GM21529 (cell line): ENCODE measurements around the gene IGSF21.
"Not testable (repeated sequence)": the region's sequence is repeated elsewhere in the genome, so short reads cannot be mapped to it uniquely, and the experiment has no call there.

ENCODE experiments used
- ATAC-seq: cut with Tn5 transposase; IDR thresholded peaks from one replicate; pipeline ENCODE4 v1.9.1; 2021; ENCODE audit not compliant: unreplicated experiment

Gene IGSF21

DNA sequence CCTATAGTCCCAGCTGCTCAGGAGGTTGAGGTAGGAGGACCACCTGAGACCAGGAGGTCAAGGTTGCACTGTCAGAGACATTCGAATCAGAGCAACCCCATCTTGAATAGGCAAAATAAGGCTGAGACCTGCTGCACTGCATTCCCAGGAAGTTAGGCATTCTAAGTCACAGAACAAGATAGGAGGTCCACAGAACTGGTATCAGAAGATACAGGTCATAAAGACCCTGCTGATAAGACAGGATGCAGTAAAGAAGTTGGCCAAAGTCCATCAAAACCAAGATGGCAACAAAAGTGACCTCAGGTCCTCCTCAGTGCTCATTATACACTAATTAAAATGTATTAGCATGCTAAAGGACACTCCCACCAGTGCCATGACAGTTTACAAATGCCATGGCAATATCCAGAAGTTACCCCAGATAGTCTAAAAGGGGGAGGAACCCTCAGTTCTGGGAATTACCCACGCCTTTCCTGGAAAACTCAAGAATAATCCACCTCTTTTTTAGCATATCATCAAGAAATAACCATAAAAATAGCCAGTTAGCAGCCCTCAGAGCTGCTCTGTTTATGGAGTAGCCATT, 307.9 kb downstream of the IGSF21 start:
- no peak for ATAC-seq

DNA sequence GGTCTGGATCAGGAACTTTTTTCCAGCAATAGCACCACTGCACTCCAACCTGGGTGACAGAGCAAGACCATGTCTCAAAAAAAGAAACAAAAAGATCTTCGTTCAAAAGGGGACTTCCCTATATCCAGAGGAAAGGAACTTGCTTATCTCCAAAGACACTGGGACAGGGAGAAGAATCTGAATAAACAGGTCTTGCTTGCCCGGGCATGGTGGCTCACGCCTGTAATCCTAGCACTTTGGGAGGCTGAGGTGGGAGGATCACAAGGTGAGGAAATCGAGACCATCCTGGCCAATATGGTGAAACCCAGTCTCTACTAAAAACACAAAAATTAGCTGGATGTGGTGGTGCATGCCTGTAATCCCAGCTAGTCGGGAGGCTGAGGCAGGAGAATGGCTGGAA, 308.5 kb downstream of the IGSF21 start:
- ATAC-seq: not testable (repeated sequence)

DNA sequence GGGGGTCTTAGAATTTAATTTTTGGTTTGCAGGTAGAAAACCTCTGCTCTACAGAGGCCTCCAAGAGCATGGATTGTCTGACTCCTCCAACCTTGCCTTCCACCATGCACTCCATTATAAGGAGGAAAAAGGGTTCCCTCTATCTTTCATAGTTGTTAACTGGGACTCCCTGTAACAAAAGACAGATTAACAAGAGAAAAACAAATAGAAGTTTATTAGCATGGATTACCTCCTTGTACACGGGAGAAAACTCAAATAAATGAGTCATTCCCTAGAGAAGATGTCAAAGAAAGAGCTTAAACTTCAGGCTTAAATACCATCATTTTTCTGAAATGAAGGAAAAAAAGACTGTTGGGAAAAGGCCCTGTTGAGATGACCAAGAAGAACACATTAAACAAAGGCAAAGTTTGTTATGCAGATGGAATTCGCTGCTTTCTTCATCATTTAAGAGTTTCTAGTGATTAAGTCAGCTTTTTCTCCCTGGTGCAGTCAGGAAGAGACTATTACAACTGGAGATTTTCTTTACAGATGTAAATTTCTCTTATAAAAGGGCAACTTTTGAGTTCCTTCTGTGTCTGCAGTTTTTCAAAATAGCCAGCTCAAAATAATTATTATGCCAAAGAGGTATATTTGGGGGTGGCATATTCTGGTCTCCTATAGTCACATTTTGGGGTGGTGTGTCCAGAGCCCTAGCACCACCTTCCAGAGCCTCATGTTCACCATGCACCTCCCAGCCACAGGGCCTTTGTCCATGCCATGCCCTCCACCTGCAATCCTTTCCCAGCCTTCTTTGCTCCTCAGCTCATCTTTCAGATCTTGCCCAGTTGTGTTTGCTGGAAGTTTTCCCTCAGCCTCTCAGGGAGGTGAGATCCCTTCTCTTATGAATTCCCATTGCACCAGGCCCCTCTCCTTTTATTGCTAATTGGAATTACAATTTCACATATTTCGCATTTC, 310.0 kb downstream of the IGSF21 start:
- ATAC-seq: no peak

DNA sequence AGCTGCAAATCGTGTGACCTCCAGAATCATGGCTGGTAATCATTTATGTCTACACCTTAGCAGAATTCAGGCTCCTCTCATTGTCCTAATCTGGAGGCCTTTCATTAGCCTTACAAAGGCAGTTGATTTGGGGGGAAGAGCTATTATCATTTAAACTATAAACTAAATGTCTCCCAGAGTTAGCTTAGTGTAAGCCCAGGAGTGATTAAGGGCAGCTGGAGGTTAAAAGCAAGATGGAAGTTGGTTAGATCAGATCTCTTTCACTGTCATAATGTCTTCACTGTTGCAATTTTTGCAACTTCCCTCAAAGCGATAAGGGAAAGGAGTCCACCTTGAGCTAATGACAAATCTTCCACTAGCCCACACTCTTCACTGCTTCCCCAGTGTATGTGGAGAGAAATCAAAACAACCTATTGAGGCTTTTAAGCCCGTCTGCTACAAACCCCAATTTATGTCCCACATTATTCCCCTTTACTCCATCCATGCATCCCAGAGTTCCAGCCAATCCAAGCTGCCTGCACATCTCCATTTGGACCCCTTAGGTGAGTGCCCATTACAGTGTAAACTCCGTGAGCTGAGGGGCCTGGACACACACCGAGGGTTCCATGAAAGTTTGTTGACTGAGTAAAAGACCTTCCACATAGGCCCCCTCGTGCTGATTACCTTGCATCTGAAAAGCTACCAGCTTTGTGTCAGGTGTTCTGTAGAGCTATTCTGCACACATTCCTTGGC, 311.7 kb downstream of the IGSF21 start:
- ATAC-seq: no peak

DNA sequence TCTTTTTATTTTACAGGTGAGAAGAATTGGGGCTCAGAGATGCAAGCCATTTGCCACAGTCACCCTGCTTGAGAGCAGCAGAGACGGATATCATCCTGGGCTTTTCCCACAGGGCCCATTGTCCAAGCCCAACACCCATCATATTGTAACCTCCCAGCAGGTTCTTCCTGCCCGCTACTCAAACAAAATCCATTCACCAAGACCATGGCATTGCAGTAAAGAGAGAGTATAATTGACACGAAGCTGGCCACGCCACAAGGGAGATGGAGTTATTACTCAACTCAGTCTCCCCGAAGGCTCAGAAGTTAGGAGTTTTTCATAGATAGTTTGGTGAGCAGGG, 312.2 kb downstream of the IGSF21 start:
- no peak for ATAC-seq

DNA sequence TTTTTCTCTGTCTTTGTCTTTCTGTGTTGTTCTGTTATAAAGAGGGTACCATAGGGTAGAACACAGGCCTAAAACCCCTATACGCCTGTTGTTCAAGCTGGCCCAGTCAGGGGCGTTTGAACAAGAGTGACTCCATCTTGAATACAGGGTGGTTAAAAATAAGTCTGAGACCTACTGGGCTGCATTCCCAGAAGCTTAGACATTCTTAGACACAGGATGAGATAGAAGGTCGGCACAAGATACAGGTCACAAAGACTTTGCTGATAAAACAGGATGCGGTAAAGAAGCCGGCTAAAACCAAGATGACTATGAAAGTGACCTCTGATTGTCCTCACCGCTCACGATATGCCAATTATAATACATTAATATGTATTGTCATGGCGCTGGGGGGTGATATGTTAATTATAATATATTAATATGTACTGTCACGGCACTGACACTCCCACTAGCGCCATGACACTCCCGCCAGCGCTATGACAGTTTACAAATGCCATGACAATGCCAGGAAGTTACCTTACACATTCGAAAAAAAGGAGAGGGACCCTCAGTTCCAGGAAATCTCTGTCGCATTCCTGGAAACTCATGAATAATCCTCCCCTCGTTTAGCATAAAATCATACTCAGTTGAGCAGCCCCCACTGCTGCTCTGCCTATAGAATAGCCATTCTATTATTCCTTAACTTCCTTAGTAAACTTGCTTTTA, 314.6 kb downstream of the IGSF21 start:
- no peak for ATAC-seq

DNA sequence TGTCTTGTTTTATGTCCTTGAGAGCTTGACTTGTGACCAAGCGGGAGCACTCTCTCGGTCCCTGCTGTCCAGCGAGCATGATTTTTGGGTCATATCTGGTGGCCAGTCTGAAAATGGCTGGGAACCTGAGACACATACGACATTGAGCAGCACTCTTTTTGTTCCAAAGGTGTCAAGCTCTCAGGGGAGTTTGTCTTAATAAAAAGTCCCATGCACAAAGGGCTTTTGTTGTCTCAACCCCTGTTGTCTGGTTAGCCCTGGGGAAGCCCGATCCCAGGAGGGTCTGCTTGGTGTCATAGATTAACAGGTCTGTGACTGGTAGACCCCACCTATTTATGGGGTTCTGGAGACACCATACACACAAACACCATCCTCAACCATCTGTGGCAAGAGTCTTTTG, 315.4 kb downstream of the IGSF21 start:
- ATAC-seq: no peak

DNA sequence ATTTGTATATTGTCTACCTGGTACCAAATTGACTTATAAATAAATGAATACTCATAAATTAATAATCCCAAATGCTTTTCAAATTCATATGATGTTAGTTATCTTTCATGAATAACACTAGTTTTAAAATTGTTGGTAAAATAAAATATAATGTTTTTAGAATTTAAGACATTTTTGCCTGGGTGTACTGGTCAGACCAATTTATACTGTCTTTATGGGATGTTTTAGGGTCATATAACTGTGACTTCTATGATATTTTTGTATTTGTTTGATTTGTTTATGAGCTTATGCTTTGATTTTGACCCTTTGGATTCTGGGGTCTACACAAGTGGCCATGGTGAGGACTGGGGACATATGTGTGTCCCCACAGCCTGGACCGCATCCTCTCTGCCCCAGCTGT, 319.0 kb downstream of the IGSF21 start:
- no peak for ATAC-seq
